GM18909 (cell line): ENCODE results near the gene ATG13.

ENCODE experiments used
- ATAC-seq: cut with Tn5 transposase; IDR thresholded peaks from one replicate; pipeline ENCODE4 v1.9.1; 2021; ENCODE audit warnings: mild to moderate bottlenecking; ENCODE audit not compliant: unreplicated experiment, poor library complexity

ATG13 gene

DNA sequence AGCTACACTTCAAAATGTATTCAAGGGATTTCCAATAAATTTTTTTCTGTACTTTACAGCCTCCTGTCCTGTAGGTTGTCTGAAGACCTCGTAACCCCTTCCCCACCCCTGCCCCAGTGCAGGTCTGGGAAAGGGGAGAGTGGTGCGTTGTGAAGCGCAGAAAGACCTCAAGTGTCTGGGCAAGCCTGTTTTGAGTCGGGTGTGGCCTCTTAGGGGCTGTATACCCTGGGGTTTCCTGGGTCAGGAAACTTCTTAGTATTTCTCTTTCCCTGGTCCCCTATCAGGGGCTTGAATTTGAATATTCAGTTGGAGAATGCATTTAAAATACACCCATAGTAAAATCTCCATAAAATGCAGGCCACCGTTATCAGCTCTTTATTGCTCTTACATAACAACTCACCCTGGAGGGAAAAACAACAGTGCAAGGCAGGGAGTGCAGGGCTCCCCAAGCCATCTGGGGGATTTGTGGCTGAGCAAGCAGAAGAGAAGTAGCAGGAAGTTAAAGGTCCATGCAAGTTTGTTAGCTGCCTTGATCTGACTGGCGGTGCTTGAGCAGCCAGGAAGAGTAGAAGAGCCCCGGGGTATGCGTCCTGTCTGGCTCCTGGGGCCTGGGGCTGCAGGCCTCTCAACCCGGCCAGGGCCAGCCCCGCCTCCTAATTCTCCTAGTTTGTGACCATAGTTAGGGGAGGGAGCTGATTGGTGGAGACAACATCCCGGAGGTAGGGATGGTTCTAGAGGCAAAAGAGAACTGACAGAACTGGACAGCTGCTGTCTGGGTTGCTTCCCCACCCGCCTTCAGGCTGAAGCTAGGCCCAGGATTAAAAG is 57.3 kb downstream of the ATG13 start:
- ATAC-seq, result no peak

DNA sequence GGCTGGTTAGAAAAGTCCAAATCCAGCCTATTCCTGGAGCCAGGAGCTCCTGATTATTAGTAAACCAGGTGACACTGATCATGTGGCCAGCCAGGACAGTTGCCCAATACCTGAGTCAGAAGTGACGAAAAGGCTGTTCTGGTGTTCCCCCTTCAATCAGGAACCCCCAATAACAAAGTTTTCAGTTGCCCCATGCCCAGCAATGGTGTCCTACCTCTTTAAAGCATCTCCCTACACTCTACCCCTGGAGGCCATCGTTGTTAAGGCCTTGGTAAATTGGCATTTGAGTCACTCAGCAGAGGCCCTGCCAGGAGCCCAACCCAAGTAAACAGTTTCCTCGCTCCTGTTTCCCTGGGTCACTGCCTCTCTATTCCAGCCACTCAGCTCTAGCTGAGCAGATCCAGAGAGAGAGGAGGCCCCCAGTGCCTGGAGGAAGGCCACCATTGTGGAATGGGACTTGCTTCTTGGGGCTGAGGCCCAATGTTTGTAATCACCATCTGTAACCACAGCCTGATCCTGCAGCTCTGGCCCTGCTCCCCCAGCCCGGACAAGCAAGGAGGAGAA is 58.0 kb downstream of the ATG13 start:
- no peak for ATAC-seq

DNA sequence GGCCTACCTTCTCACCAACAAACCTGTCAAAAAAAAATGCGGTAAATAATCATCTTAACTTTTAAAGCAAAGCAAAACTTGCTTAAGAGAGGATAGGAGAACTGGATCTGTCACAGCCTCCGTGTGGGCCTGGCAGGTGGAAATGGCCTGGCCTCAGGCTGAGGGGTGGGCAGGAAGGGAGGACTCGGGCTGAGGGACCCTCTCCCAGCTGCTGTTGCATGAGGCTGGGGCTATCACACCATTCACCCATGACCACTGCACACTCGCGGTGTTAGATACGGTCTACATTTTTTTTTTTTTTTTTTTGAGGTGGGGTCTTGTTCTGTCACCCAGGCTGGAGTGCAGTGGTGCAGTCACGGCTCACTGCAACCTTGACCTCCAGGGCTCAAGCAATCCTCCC is 58.6 kb downstream of the ATG13 start:
- no peak for ATAC-seq

DNA sequence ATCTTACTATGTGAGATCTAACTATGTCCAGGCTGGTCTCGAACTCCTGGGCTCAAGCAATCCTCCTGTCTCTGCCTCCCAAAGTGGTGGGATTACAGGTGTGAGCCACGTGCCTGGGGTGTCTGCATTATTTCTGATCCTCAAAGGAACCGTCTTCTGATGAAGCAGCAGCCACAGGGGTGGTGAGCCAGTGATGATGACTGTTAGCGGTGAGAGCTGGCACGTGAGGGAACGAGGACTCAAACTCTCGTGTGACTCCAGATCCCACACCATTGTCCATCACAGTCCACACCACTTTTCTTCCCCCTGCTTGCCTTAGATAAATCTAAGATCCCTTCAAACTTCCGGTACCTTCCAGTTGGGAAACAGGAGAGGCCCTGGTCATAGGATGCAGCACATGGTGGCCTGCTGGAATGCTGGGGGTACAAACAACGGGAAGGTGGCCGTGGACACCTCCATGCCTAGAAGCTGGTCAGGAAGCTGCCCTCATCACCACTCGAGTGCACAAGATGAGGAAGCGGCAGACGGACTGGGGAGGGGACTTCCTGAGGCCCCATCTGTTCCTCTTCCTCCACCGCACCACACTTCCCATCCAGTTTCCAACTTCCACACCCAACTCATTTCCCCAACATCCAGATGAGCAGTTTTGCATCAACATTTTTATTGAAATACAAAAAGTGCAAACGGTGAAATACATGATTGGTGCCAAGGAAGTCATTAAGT is 59.2 kb downstream of the ATG13 start:
- no peak for ATAC-seq

DNA sequence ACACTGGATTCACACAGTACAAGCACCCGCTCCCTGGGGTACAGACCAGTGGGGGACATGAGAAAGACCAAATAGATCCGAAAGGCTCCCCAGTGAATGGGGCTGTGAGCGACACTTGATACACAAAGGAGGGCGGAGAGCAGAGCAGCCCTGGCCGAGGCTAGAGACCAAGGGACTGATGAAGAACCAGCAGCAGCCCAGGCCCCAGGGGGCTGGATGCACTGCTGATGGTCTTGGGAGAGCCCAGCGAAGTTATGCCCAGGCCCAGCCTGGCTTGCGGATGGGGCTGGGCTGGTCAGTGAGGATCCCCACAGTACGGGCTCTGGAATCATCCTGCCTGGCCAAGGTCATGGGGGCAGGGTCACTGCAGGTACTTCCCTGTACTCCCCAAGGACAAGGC is 59.8 kb downstream of the ATG13 start:
- ATAC-seq, result no peak

DNA sequence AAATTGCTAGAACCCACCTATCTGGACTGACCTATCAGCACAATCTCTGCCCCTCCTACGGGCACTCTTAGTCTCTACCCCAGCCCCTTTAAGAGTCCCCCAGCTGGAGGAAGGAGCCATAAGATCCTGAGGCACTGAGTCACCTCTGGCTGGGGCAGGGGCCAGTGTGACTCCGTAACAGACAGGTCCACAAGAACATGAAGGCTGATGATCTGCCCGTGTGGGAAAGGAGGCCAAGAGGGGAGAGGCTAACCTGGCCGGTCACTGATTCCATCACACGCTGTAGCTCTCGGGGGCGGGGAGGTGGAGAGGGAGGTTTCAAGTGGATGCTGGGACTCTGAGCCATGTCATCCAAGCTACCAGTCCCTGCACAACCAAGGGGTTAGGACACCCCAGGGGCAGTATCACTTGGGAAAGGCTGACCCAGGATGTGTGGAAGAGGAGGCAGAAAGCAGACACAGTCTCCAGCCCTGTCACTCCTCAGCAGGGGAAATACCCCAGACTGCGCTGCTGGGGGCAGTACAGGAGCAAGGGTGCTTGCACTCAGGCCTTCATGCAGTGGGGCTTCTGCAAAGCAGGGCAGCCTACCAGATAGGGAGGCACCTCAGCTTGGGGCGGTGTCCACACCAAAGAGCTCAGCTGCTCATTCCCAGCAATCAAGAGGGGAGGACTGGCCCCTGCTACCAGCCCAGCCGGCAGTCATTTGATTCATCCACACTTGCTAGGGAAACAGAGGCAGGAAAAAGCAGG is 60.8 kb downstream of the ATG13 start:
- ATAC-seq, result no peak

DNA sequence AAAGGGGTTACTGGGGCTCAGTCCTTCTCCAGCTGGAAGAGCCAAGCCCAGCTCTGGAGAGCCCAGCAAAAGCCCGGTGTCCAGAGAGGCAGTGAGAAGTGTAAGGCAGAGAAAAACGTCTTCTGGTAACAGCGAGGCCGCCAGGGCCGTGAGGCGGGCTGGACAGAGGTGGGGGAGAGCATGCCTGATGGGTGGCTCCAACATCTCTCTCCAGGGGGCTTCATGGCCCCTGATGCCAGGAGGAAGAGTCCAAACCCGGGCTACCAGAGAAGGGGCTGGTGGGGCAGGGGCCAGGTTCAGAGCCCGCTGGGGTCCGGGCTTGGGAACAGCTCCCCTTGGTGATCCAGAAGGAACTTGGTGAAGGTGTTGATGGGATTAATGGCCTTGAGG is 61.4 kb downstream of the ATG13 start:
- ATAC-seq, result no peak

DNA sequence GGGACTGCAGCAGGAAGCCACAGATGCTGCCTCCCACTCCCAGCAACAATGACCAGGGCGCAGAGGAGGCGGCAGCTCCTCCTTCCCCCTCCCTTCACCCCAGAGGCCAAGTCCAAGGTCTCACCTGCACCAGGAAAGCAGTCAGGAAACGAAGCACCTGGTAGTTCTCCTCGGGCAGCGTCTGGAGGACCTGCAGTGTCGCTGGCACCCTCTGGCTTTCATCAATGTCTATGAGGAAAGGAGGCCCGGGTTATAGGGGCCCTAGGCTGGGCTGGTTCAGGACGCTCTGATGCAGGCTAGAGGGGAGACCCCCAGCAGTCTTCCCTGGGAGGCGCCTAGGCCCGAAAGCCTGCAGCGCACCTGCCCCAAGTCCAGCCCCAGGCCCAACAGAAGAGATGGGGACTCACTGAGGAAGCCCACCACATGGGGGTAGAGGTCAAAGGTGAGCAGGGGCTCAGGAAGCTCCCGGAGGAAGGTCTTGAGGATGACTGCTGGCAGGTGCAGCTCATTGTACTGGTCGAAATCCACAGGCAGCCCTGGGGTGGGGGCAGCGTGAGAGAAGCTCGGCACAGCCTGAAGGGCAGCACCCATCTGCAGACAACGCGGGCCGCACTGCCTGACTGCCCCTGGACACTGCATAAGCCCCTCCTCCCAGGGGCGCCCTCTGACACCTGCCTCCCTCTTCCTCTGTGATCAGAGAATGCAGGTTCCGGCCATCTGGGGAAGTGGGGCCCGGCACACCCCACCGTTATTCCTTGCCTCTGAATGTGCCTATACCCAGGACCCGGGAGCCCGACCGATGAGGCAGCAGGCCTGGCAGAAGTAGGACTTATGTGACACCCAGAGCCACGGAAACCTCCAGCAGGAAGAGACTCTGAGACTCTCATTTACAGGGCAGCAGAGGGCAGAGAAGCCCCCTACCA is 62.1 kb downstream of the ATG13 start:
- ATAC-seq, result no peak

DNA sequence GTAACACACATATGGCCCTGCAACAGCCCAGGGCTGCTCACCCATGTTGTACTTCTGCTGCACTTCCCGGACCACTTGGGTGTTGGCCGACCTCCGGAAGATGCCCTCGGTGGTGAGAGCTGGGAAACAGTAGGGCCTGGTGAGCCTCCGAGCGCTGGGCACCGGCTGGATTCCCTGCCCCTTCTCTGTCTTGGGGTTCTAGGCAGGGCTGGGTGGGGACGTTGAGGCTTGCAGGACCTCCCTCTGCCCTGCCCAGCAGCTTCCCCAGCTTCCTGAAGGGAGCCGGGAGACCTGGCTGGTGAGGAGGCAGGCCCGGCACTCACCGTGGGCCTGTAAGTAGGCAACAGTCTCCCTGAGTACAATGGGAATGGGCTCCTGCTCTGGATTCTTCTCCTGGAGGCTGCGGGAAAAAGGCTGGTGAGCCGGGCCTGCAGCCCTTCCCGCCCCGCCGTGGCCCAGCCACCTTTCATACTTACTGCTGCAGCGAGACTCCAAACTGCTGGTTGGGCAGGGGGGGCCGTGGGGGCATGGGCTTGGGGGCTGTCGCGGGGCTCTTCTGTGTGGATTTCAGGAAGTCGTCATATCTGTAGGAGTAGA is 62.9 kb downstream of the ATG13 start:
- ATAC-seq, result no peak

DNA sequence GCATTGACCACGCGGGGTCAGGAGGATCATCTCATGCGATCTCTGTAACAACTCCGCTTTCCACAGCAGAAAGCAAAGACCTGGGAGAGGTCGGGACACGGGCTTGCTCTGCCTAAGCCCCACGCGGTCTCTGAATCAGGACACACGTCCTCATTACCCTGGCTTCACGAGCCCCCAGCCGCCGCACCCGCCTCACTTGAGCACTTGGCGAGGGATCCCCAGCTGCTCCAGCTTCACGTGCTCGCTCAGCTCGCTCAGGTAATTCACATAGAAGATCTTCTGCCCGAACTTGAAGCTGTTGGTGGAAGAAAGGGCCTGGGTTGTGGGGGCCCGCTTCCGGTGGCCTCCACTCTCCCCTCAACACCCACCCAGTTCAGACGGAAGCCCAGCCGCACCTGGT is 63.5 kb downstream of the ATG13 start:
- no peak for ATAC-seq

DNA sequence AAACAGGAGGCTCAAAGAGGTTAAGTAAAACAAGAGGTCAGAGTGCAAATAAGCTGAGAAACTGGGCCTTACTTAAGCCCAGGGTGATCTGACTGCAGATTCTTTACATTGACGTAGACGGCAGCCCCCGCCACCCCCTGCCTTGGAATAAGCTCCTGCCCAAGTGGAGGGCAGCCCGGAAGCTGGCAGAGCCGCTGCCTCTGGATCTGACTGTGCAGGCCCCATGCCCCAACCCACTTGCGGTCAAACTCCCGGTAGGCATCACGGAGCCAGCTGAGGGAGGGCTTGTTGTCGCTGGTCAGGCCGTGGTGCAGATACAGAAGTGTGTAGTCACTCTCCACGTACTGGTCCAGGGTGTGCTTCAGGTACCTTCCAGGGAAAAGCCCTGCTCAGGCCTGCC is 64.5 kb downstream of the ATG13 start:
- no peak for ATAC-seq

DNA sequence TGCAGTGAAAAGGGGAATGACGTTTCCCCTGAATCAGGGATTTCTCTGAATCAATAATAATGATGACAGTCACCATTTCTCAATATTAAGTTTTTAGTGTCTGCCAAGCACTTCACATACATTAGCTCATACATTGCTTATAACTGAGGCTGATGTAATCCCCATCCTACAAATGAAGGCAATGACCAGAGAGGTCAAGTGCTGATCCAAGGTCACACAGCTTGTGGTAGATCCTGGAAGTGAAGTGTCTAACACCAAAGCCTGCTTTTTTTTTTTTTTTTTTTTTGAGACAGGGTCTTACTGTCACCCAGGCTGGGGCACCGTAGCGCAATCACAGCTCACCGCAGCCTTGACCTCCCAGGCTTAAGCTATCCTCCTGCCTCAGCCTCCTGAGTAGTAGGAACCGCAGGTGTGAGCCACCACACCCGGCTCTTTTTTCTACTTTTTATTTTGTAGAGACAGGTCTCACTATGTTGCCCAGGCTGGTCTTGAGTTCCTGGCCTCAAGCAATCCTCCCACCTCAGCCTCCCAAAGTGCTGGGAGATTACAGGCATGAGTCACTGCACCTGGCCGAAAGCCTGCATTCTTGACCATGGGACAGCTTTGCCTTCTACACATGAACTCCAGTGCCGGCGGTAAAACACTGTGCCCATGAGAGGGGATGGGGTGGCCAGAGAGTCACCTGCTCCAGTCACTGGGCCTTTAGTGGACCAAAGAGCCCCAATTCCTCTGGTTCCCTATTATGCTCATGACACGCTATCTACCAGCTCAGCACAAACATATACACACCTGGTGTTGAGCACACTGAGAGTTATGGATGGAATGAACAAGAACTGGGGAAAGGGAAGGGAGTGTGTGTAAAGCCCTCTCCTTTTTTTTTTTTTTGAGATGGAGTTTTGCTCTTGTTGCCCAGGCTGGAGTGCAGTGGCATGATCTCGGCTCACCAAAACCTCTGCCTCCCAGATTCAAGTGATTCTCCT is 65.7 kb downstream of the ATG13 start:
- ATAC-seq, result no peak

DNA sequence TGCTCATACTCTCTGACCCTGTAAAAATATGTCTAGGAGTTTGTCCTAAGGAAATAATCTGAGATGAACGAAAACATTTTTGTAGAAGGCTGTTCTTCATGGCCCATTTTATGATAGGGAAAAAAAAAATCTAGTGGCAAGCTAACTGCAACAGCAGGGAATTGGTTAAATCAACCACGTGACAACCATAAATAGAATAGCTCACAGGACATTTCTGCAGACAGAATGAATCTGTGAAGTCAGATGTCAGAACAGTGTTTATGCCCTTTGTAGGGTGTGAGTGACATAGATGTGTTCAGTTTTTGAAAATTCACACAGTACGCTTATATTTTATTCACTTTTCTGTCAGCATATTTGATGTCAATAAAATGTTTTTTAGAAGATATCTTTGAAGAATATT is 67.0 kb downstream of the ATG13 start:
- ATAC-seq, result no peak

DNA sequence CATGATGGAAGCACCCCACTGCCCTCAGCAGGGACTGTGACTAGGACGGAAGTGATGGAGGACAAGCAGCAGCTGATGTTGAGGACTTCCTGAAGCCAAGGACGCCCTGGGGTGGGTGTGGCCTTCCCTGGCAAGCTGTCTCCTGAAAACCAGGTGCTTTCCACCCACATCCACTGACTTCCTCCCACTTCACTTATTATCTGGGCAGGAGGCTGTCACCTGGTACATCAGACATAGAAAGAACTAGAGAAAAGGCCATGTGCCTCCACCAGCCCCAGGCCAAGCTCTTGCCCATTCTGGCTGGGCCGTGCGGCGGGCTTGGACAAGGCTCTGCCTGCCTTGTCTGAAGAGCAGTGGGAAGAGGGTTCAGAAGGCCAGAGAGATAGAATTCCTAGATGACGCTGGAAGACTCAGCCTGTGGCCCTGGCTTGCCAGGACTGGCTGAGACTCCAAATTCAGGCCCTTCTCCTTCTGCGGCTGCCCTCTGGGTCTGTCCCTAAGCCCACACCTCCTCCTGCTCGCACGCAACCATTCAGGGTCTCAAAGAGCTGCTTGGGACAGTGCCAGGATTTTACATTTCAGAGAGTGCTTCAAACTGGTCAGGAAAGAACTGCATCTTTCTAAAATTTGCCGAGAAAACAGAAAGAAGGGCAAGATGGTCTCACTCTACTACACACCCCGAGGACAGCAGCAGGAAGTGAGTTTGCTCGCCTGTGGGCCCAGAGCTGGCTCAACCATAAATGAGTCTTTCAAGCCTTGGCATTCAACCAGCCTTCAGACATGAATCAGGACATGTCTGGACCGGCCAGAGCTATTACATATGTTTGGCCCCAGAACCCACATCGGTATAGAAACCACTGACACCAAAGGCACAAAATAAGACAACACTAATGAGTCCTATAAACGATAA is 69.8 kb downstream of the ATG13 start:
- no peak for ATAC-seq

DNA sequence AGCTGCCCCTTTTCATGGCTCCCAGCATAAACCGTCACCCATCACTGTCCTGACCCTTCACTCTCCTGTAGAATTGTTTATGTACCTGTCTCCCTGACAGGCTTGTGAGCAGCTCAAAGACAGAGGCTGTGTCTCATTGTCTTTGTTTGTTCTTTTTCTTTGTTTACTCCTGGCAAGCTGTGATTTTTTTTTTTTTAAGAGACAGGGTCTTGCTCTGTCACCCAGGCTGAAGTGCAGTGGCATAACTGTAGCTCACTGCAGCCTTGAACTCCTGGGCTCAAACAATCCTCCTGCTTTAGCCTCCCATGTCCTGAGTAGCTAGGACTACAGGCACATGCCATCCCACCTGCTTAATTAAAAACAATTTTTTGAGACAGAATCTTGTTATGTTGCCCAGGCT is 73.3 kb downstream of the ATG13 start:
- no peak for ATAC-seq

DNA sequence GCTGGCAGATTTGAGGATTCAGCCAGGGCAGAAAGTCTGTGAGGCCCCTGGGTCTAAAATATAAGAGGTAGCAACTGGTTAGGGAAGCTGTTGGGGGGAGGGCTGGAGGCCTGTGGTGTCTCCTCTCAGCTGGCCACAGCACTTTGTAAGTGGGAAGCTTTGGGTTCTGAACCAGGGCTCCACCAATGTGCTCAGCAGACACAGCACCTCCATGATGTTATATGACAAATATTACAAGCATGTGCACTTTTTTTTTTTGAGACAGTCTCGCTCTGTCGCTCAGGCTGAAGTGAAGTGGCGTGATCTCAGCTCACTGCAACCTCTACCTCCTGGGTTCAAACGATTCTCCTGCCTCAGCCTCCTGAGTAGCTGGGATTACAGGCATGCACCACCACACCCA is 75.1 kb downstream of the ATG13 start:
- no peak for ATAC-seq

DNA sequence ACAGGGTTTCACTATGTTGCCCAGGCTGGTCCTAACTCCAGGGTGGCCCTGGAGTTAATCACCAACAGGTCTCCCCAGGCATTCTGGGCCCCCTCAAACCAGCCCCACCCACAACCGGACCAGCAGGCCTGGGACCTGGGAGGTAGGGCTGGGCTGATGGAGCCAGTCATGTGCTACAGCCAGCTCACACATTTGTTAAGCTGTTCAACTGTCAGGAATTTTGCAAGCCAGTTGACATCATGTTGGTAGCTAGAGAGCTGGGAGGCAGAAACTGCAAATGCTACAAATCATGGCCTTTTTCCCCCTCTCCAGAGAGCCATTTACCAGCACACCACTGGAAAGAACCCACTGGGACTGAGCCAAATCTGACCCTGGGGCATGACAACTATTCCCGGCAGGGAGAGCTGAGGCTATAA is 76.3 kb downstream of the ATG13 start:
- ATAC-seq, result no peak
